NT2/D1 (cell line): Measurements from ENCODE around the gene GPC6.

ENCODE experiments used
- DNase-seq: peaks from one replicate; pipeline ENCODE4 v3.0.0-alpha.2; 2011; ENCODE audit warnings: low read depth, low spot score
- H3K27me3 ChIP-seq: 2 replicates; pipeline ENCODE4 v1.6.0; 2011; ENCODE audit warnings: mild to moderate bottlenecking; ENCODE audit not compliant: insufficient read length, insufficient read depth
- H3K36me3 ChIP-seq: 2 replicates; pipeline ENCODE4 v1.6.1; 2011; ENCODE audit warnings: mild to moderate bottlenecking, low read length, mixed read lengths; ENCODE audit not compliant: insufficient read depth, insufficient read length
- H3K4me1 ChIP-seq: 2 replicates; pipeline ENCODE4 v1.5.1; 2011; ENCODE audit not compliant: insufficient read depth, insufficient read length
- H3K4me3 ChIP-seq: 2 replicates; pipeline ENCODE4 v1.5.1; 2011; ENCODE audit warnings: low read depth; ENCODE audit not compliant: insufficient read length
- H3K9ac ChIP-seq: 2 replicates; pipeline ENCODE4 v1.6.0; 2011; ENCODE audit warnings: low read depth; ENCODE audit not compliant: insufficient read length
- H3K9me3 ChIP-seq: 2 replicates; pipeline ENCODE4 v1.5.1; 2011; ENCODE audit warnings: mild to moderate bottlenecking, low read length; ENCODE audit not compliant: insufficient read depth
- SUZ12 ChIP-seq: IDR thresholded peaks from 2 replicates; pipeline ENCODE4 v1.6.1; 2011; ENCODE audit not compliant: insufficient read length, insufficient read depth; ENCODE audit errors: extremely low read depth
- YY1 ChIP-seq: IDR thresholded peaks from 2 replicates; pipeline ENCODE4 v1.6.1; 2011; ENCODE audit not compliant: insufficient read length, insufficient read depth
- ZNF274 ChIP-seq: IDR thresholded peaks from 2 replicates; pipeline ENCODE4 v1.6.1; 2011; ENCODE audit warnings: mild to moderate bottlenecking, low read depth, low read length

GPC6 gene

DNA sequence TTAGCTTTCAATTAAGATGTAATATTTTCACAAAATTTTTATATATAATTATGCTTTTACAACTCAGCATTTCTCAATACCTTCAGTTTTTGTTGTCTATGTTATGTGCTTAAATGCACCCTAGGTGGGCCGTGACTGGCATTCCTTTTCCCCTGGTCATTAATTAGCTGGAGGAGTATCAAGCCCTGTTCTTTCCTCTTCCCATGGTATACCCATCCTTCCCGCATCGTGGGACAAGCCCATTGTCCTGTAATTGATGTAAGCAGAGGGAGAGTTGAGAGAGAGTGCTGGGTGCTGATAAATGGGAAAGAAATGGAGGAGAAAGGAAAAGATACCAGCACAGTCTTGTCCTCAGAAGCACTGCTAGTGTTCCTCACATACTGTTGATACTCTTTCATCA, 591.7 kb downstream of the GPC6 start:
- TF ChIP-seq ZNF274, result no peak
- TF ChIP-seq SUZ12, result no peak
- no peak for TF ChIP-seq YY1
- no peaks in the 10 kb centered on the region for H3K27me3 ChIP-seq
- no peak for DNase-seq
- H3K4me3 ChIP-seq, result no peak overlapping the region
- no peaks in the 10 kb centered on the region for H3K4me1 ChIP-seq
- no peaks in the 10 kb centered on the region for H3K36me3 ChIP-seq
- no peak overlapping the region for H3K9ac ChIP-seq
- H3K9me3 ChIP-seq, result no peaks in the 10 kb centered on the region

DNA sequence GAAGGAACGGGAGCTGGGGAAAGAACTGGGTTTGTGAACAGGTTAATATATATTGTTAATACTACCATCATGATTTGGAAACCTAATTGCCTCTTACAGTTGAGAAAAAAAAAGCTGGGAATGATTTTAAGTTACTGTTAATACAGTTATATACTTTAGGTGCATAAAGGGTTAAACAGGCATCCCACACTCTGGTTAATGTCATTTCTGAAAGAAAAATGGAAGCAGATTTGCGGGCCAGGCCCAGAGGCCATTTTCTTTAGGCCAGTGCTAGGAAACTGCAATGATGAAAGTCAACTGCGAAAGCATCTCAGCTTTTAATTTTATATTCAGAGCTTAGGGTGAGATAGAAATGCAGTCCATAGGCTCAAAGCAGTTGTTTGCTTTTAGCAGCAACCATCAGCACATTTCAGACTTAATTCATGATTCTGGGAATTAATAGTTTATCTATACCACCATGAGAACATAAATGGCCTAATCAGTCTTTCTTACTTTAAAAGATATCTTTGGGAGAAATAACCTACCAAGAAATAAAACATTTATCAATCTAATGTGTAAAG, 592.8 kb downstream of the GPC6 start:
- H3K36me3 ChIP-seq, result no peaks in the 10 kb centered on the region
- no peaks in the 10 kb centered on the region for H3K27me3 ChIP-seq
- no peak for TF ChIP-seq ZNF274
- no peak for TF ChIP-seq SUZ12
- no peak for TF ChIP-seq YY1
- H3K9ac ChIP-seq, result no peak overlapping the region
- no peaks in the 10 kb centered on the region for H3K4me1 ChIP-seq
- H3K4me3 ChIP-seq, result no peak overlapping the region
- no peaks in the 10 kb centered on the region for H3K9me3 ChIP-seq
- DNase-seq, result no peak

DNA sequence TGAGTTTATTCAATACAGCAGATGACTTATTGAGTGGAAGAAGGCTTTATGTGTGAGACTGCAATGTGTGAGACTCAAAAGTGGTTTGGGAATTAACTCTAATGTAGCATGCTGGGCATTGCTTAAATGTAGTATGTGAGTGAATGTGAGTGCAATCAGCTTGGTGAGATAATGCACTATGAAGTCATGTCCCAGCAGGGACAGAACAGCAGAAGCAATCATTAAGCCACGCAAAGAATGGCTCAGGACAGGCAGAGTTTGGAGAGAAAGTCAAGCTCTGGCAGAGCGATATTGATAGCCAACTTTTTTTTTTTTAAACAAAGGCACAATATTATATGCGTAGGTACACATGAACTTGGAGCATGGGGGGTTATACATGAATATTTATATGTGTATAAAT, 597.7 kb downstream of the GPC6 start:
- Histone ChIP-seq H3K9me3 (no peaks in the 10 kb centered on the region), H3K9ac (no peak overlapping the region), H3K27me3 (no peaks in the 10 kb centered on the region), H3K4me1 (no peaks in the 10 kb centered on the region), H3K36me3 (no peaks in the 10 kb centered on the region), H3K4me3 (no peak overlapping the region)
- no peak for DNase-seq
- TF ChIP-seq SUZ12 (no peak), YY1 (no peak), ZNF274 (no peak)

DNA sequence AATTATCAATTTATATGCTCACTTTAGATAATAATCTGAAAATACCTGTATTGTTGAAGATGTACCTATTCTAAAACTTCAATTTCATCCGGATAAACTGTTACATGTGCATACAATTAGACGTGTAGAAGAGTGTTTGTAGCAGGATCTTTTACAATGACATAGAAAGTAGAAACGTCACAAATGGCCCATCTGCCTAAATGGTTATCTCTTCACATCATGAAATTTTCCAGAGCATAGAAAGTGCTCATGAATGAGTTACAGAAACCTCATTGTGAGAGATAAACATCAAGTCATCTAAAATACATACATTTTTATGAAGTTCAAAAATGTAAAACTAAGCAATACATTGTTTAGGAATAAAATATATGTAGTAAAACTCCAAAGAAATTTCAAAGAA, 607.4 kb downstream of the GPC6 start:
- H3K9me3 ChIP-seq, result no peaks in the 10 kb centered on the region
- no peak overlapping the region for H3K4me3 ChIP-seq
- H3K27me3 ChIP-seq, result no peaks in the 10 kb centered on the region
- H3K4me1 ChIP-seq, result no peaks in the 10 kb centered on the region
- DNase-seq, result no peak
- H3K9ac ChIP-seq, result no peak overlapping the region
- TF ChIP-seq SUZ12, result no peak
- no peak for TF ChIP-seq YY1
- TF ChIP-seq ZNF274, result no peak
- no peaks in the 10 kb centered on the region for H3K36me3 ChIP-seq

DNA sequence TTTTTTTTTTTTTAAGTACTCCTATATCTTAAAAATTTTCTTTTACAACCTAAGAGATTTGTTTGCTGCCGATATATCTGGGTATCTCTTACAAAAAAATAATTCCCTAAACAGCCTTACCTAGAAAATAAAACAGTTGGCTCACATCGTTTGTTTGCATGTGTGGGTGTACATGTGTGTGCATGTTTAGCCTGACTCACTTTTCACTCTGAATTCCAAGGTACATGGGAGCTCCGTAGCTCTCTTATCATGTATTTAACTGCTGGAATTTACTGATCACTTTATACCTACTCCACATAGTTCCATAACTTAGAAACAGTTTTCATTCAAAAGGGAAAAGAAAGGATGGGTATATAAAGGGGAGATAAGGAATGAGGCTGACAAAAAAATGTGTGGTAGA, 616.5 kb downstream of the GPC6 start:
- TF ChIP-seq YY1, result no peak
- no peak for TF ChIP-seq SUZ12
- TF ChIP-seq ZNF274, result no peak
- H3K4me3 ChIP-seq, result no peak overlapping the region
- no peaks in the 10 kb centered on the region for H3K4me1 ChIP-seq
- H3K36me3 ChIP-seq, result no peaks in the 10 kb centered on the region
- no peak overlapping the region for H3K9ac ChIP-seq
- no peaks in the 10 kb centered on the region for H3K9me3 ChIP-seq
- no peaks in the 10 kb centered on the region for H3K27me3 ChIP-seq
- DNase-seq, result no peak

DNA sequence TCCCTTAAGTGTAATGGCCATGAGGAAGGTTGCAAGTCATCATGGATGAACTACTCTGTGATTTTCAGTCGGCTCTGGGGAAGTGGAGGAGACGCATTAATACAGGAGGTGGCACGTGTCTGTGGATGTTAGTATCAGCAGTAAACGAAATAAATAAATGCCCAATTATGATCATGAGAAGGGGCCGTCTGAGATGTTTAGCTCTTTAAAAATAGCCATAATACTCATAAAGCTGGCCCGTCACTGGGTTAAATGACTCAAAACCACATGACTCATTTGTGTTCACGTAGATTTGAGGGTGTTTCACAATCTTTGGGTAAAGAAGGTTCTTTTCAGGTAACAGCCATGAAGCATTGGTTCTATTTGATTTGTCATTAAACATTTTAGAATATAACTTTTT, 620.6 kb downstream of the GPC6 start:
- H3K36me3 ChIP-seq, result no peaks in the 10 kb centered on the region
- H3K4me3 ChIP-seq, result no peak overlapping the region
- no peaks in the 10 kb centered on the region for H3K4me1 ChIP-seq
- no peak overlapping the region for H3K9ac ChIP-seq
- H3K27me3 ChIP-seq, result no peaks in the 10 kb centered on the region
- TF ChIP-seq ZNF274 (no peak), YY1 (no peak), SUZ12 (no peak)
- H3K9me3 ChIP-seq, result no peaks in the 10 kb centered on the region
- DNase-seq, result no peak

DNA sequence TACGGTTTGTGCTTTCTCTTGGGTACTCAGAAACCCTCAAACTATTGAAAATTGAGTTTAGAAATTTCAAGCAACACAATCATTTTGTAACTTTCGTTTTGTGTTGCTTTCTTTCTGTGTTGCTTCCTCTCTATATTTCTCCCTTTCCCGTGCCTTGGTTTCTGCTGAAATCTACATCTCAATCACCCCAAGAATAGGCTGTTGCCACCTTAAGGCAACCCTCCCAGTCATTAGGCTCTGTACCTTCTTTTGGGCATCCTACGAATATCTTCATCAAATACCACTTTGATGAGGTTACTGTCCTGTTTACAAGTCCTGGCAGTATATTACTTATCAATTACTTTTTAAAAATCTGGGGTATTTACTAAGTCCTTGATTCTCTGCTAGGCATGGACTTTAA, 621.6 kb downstream of the GPC6 start:
- Histone ChIP-seq H3K27me3 (no peaks in the 10 kb centered on the region), H3K4me1 (no peaks in the 10 kb centered on the region), H3K4me3 (no peak overlapping the region), H3K36me3 (no peaks in the 10 kb centered on the region), H3K9me3 (no peaks in the 10 kb centered on the region), H3K9ac (no peak overlapping the region)
- TF ChIP-seq ZNF274 (no peak), SUZ12 (no peak)
- no peak for DNase-seq
